Cardiac muscle cell (in vitro differentiated cells and primary cell): Measurements from ENCODE around the gene SLC35E1. TPM values are rescaled to one million over a fixed set of nuclear protein-coding genes. Genes with fewer than 3 reads are reported as not detected.
A peak's percentile ranks its signal among the peaks of the same experiment; 100 is the strongest.

Experiments
- DNase-seq, 2 donors: peaks; one replicate each; pipeline versions ENCODE4 v3.0.0 to v3.0.0-alpha.2; 2010 to 2017; ENCODE audit warnings: low read depth in 1 of 2, low spot score in 1 of 2
- H3K27ac ChIP-seq: fragments of 200-600 bp; sonication (generic); 2 replicates; pipeline ENCODE4 v1.5.1; 2016
- H3K27me3 ChIP-seq: fragments of 200-600 bp; sonication (generic); 2 replicates; pipeline ENCODE4 v1.6.0; 2016; ENCODE audit warnings: control low read depth
- H3K36me3 ChIP-seq: fragments of 200-600 bp; sonication (generic); 2 replicates; pipeline ENCODE4 v1.5.1; 2016; ENCODE audit warnings: control low read depth
- H3K4me1 ChIP-seq: fragments of 200-600 bp; sonication (generic); 2 replicates; pipeline ENCODE4 v1.8.1; 2017; ENCODE audit warnings: low read depth, mild to moderate bottlenecking, mixed run types
- H3K4me3 ChIP-seq: fragments of 200-600 bp; sonication (generic); 2 replicates; pipeline ENCODE4 v1.5.1; 2016; ENCODE audit warnings: mild to moderate bottlenecking
- H3K9me3 ChIP-seq: fragments of 200-600 bp; sonication (generic); 2 replicates; pipeline ENCODE4 v1.5.1; 2017; ENCODE audit warnings: low read depth, mild to moderate bottlenecking, control low read depth
- CTCF ChIP-seq: IDR thresholded peaks from 2 replicates; pipeline ENCODE4 v1.5.1; 2012; ENCODE audit warnings: low read depth, mild to moderate bottlenecking, low read length
- polyA plus RNA-seq: library from polyadenylated mRNA; unstranded; fragments of >200 nt; fragmentation: Nextera tagmentation; extraction: Ambion mirVana; gene quantifications from 2 replicates; pipeline ENCODE4 v1.2.1, GENCODE V29; 2016
- total RNA-seq: library from RNA; depleted of rRNA; stranded (reverse); fragments of >200 nt; gene quantifications from 2 replicates; pipeline ENCODE4 v1.2.3, GENCODE V29; 2016

Gene SLC35E1
- total and polyA plus RNA-seq, 2 experiments from 2014 or later = 22.5 to 29.7 TPM

- Histone ChIP-seq H3K4me3 (no peak overlapping the region), H3K27me3 (no peaks in the 10 kb centered on the region), H3K27ac (no peak overlapping the region), H3K4me1 (peaks cover 6% of the 10 kb centered on the region), H3K9me3 (no peaks in the 10 kb centered on the region), H3K36me3 (peaks cover 8% of the 10 kb centered on the region)
- no peak for TF ChIP-seq CTCF
- DNase-seq = no peak
These were observed 3.1 kb upstream of the SLC35E1 start for GRCh38 chr19:16575282-16575681.

- no peak for TF ChIP-seq CTCF
- Histone ChIP-seq H3K27me3 (no peaks in the 10 kb centered on the region), H3K4me3 (peak overlapping the region; percentile 67), H3K36me3 (peaks cover 8% of the 10 kb centered on the region), H3K9me3 (no peaks in the 10 kb centered on the region), H3K4me1 (peaks cover 6% of the 10 kb centered on the region), H3K27ac (peak overlapping the region; percentile 77)
- no peak for DNase-seq
These were observed 1.7 kb upstream of the SLC35E1 start for GRCh38 chr19:16573925-16574324.

GRCh38 chr19:16573296-16573695 lies 1.1 kb upstream of the SLC35E1 start:
- H3K4me1 ChIP-seq = peaks cover 6% of the 10 kb centered on the region
- H3K27ac ChIP-seq = peak overlapping the region; percentile 77
- H3K4me3 ChIP-seq = peak overlapping the region; percentile 67
- no peaks in the 10 kb centered on the region for H3K9me3 ChIP-seq
- H3K36me3 ChIP-seq = peaks cover 8% of the 10 kb centered on the region
- no peaks in the 10 kb centered on the region for H3K27me3 ChIP-seq
- TF ChIP-seq CTCF = no peak
- DNase-seq = no peak

GRCh38 chr19:16571822-16572331 lies 338 bp downstream of the SLC35E1 start:
- DNase-seq = peak in 1 of 2 donors; percentile 20
- peaks cover 6% of the 10 kb centered on the region for H3K4me1 ChIP-seq
- H3K27ac ChIP-seq = peak overlapping the region; percentile 53
- H3K9me3 ChIP-seq = no peaks in the 10 kb centered on the region
- peak overlapping the region; percentile 97 for H3K4me3 ChIP-seq
- H3K36me3 ChIP-seq = peaks cover 8% of the 10 kb centered on the region
- H3K27me3 ChIP-seq = no peaks in the 10 kb centered on the region
- TF ChIP-seq CTCF = no peak

GRCh38 chr19:16571283-16571682 lies 932 bp downstream of the SLC35E1 start:
- Histone ChIP-seq H3K4me1 (peaks cover 6% of the 10 kb centered on the region), H3K4me3 (peak overlapping the region; percentile 97), H3K27me3 (no peaks in the 10 kb centered on the region), H3K36me3 (peaks cover 8% of the 10 kb centered on the region), H3K27ac (peak overlapping the region; percentile 53), H3K9me3 (no peaks in the 10 kb centered on the region)
- TF ChIP-seq CTCF = no peak
- peak in 1 of 2 donors; percentile 51 for DNase-seq
